MM.1S (cell line): ENCODE data around the gene LARGE1.

Experiments used
- DNase-seq: peaks from one replicate; pipeline ENCODE4 v3.0.0-alpha.2; 2015
- H2AFZ ChIP-seq: fragments of 300-600 bp; sonication (generic); 2 replicates; pipeline ENCODE4 v1.6.0; 2016; ENCODE audit warnings: antibody characterized with exemption, low read length
- H3F3A ChIP-seq: fragments of 300-600 bp; sonication (generic); 2 replicates; pipeline ENCODE4 v1.6.1; 2016; ENCODE audit warnings: mild to moderate bottlenecking, antibody characterized with exemption, low read length, moderate library complexity, mixed read lengths; ENCODE audit not compliant: insufficient read depth
- H3K27ac ChIP-seq: fragments of 300-600 bp; sonication (generic); 2 replicates; pipeline ENCODE4 v1.5.1; 2016; ENCODE audit warnings: mild to moderate bottlenecking, low read length
- H3K27me3 ChIP-seq: fragments of 300-600 bp; sonication (generic); replicated peaks from 2 replicates; pipeline ENCODE4 v1.6.0; 2016; ENCODE audit warnings: low read length; ENCODE audit not compliant: insufficient read depth
- H3K36me3 ChIP-seq: fragments of 300-600 bp; sonication (generic); replicated peaks from 2 replicates; pipeline ENCODE4 v1.6.1; 2016; ENCODE audit warnings: mild to moderate bottlenecking, low read length, mixed read lengths; ENCODE audit not compliant: insufficient read depth
- H3K4me1 ChIP-seq: fragments of 300-600 bp; sonication (generic); 2 replicates; pipeline ENCODE4 v1.6.1; 2016; ENCODE audit warnings: low read length, mixed read lengths
- H3K4me2 ChIP-seq: fragments of 300-600 bp; sonication (generic); 2 replicates; pipeline ENCODE4 v1.6.0; 2016; ENCODE audit warnings: low read depth, low read length
- H3K4me3 ChIP-seq: fragments of 300-600 bp; sonication (generic); 2 replicates; pipeline ENCODE4 v1.5.1; 2016; ENCODE audit warnings: low read length, mixed read lengths
- H3K79me2 ChIP-seq: fragments of 300-600 bp; sonication (generic); 2 replicates; pipeline ENCODE4 v1.6.1; 2016; ENCODE audit warnings: mixed run types, low read length, mixed read lengths
- H3K9ac ChIP-seq: fragments of 300-600 bp; sonication (generic); 2 replicates; pipeline ENCODE4 v1.6.1; 2016; ENCODE audit warnings: low read length, mixed read lengths
- H3K9me2 ChIP-seq: fragments of 300-600 bp; sonication (generic); replicated peaks from 2 replicates; pipeline ENCODE4 v1.6.1; 2016; ENCODE audit warnings: mild to moderate bottlenecking, low read length, mixed read lengths; ENCODE audit not compliant: insufficient read depth
- H3K9me3 ChIP-seq: fragments of 300-600 bp; sonication (generic); replicated peaks from 2 replicates; pipeline ENCODE4 v1.6.1; 2016; ENCODE audit warnings: mild to moderate bottlenecking, low read length, mixed read lengths; ENCODE audit not compliant: insufficient read depth
- H4K20me1 ChIP-seq: fragments of 300-600 bp; sonication (generic); 2 replicates; pipeline ENCODE4 v1.6.1; 2016; ENCODE audit warnings: mild to moderate bottlenecking, low read length, moderate library complexity, mixed read lengths; ENCODE audit not compliant: insufficient read depth
- EZH2 ChIP-seq: fragments of 300-600 bp; sonication (generic); optimal IDR thresholded peaks from 2 replicates; pipeline ENCODE3; 2017; ENCODE audit warnings: low read depth, mild to moderate bottlenecking, antibody characterized with exemption, low read length, mixed read lengths
- EZH2phosphoT487 ChIP-seq: fragments of 300-600 bp; sonication (generic); IDR thresholded peaks from 2 replicates; pipeline ENCODE4 v1.6.1; 2018; ENCODE audit warnings: antibody characterized with exemption, low read length
- TF ChIP-seq, protein P1 (sequence below): fragments of 300-600 bp; sonication (generic); IDR thresholded peaks from 2 replicates; pipeline ENCODE4 v1.5.1; 2016; ENCODE audit warnings: antibody characterized with exemption, low read length, mixed read lengths

LARGE1 gene

GRCh38 chr22:33745501-33745900, 174.8 kb downstream of the LARGE1 start:
- H3K27me3 ChIP-seq, result no peaks in the 10 kb centered on the region
- H4K20me1 ChIP-seq, result no peaks in the 10 kb centered on the region
- no peaks in the 10 kb centered on the region for H3F3A ChIP-seq
- H3K79me2 ChIP-seq, result peaks cover 83% of the 10 kb centered on the region
- H3K4me2 ChIP-seq, result no peak overlapping the region
- H2AFZ ChIP-seq, result no peak overlapping the region
- no peaks in the 10 kb centered on the region for H3K4me1 ChIP-seq
- no peak for DNase-seq
- H3K9me3 ChIP-seq, result no peaks in the 10 kb centered on the region
- H3K36me3 ChIP-seq, result no peaks in the 10 kb centered on the region
- no peak overlapping the region for H3K9ac ChIP-seq
- no peak overlapping the region for H3K27ac ChIP-seq
- TF ChIP-seq EZH2 (no peak), EZH2phosphoT487 (no peak)
- TF ChIP-seq, protein P1, sequence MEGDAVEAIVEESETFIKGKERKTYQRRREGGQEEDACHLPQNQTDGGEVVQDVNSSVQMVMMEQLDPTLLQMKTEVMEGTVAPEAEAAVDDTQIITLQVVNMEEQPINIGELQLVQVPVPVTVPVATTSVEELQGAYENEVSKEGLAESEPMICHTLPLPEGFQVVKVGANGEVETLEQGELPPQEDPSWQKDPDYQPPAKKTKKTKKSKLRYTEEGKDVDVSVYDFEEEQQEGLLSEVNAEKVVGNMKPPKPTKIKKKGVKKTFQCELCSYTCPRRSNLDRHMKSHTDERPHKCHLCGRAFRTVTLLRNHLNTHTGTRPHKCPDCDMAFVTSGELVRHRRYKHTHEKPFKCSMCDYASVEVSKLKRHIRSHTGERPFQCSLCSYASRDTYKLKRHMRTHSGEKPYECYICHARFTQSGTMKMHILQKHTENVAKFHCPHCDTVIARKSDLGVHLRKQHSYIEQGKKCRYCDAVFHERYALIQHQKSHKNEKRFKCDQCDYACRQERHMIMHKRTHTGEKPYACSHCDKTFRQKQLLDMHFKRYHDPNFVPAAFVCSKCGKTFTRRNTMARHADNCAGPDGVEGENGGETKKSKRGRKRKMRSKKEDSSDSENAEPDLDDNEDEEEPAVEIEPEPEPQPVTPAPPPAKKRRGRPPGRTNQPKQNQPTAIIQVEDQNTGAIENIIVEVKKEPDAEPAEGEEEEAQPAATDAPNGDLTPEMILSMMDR, result no peak
- no peak overlapping the region for H3K4me3 ChIP-seq
- H3K9me2 ChIP-seq, result no peaks in the 10 kb centered on the region

GRCh38 chr22:33743756-33744155, 176.5 kb downstream of the LARGE1 start:
- Histone ChIP-seq H3K9ac (no peak overlapping the region), H4K20me1 (no peaks in the 10 kb centered on the region), H3K27me3 (no peaks in the 10 kb centered on the region), H3K4me1 (no peaks in the 10 kb centered on the region), H3F3A (no peaks in the 10 kb centered on the region), H3K9me2 (no peaks in the 10 kb centered on the region), H3K36me3 (no peaks in the 10 kb centered on the region), H2AFZ (no peak overlapping the region), H3K79me2 (peaks cover 86% of the 10 kb centered on the region), H3K27ac (no peak overlapping the region), H3K4me2 (no peak overlapping the region), H3K4me3 (no peak overlapping the region), H3K9me3 (no peaks in the 10 kb centered on the region)
- TF ChIP-seq EZH2 (no peak), EZH2phosphoT487 (no peak)
- TF ChIP-seq, protein P1, result no peak
- DNase-seq, result no peak

GRCh38 chr22:33741025-33741424, 179.3 kb downstream of the LARGE1 start:
- Histone ChIP-seq H3K9me2 (no peaks in the 10 kb centered on the region), H3K27me3 (no peaks in the 10 kb centered on the region), H3K36me3 (no peaks in the 10 kb centered on the region), H3K4me2 (no peak overlapping the region), H3K27ac (no peak overlapping the region), H3K9me3 (no peaks in the 10 kb centered on the region), H3K4me3 (no peak overlapping the region), H3K4me1 (no peaks in the 10 kb centered on the region), H3F3A (no peaks in the 10 kb centered on the region), H3K9ac (no peak overlapping the region), H3K79me2 (peaks cover 74% of the 10 kb centered on the region), H4K20me1 (no peaks in the 10 kb centered on the region), H2AFZ (no peak overlapping the region)
- no peak for DNase-seq
- TF ChIP-seq, protein P1, result no peak

DNA sequence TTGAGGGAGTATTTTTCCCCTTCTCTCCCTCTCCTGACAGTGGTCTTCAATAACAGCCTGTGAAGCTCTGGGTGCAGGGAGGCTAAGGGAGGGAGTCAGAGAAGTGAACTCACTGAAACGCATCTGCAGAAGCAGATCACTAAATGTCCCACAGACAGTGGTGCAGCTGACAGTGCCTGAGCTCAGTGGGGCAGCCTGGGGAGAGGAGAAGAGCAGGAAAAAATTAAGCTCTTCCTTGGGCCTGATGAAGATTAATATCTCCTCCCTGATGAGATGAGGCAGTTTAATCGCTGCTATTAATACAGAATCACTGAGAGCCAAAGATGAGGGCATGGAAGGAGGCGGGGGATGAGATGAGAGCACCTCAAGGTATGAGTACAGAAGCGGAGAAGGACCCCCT, 180.8 kb downstream of the LARGE1 start:
- Histone ChIP-seq H3K9ac (no peak overlapping the region), H3K27me3 (no peaks in the 10 kb centered on the region), H3K4me1 (no peaks in the 10 kb centered on the region), H3K36me3 (no peaks in the 10 kb centered on the region), H3K9me2 (no peaks in the 10 kb centered on the region), H3K79me2 (peaks cover 64% of the 10 kb centered on the region), H4K20me1 (no peaks in the 10 kb centered on the region), H3K9me3 (no peaks in the 10 kb centered on the region), H3K27ac (no peak overlapping the region), H3K4me2 (no peak overlapping the region), H3K4me3 (no peak overlapping the region), H2AFZ (no peak overlapping the region), H3F3A (no peaks in the 10 kb centered on the region)
- no peak for DNase-seq
- TF ChIP-seq, protein P1, result no peak
- no peak for TF ChIP-seq EZH2
- no peak for TF ChIP-seq EZH2phosphoT487
